Measurements from ENCODE around the gene KANSL1.

The KANSL1 gene

DNA sequence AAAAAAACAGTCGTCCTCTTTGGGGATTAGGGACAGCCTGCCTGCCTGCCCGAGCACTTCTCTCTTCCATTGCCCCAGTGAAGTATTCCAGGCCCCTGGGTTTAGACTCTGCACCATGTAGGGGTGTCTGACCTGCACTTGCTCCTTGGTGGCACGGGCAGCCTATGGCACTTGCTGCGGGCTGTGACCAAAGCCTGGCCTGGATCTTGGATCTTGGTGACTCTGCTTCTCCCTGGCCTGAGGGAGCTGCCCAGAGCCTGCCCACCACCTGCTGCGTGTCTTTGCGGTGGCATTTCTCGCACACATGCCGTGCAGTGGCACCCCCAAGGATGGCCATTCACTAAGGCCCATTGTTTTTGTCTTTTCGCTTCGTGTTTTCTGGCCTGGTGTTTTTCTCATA is 200.3 kb downstream of the KANSL1 start:
- no peak for DNase-seq (ENCODE audit: low read depth)
- TF ChIP-seq POLR2A (IDR thresholded peaks at IDR 0.05; ENCODE audit: extremely low read depth, insufficient read length) (no peak), MYC (IDR thresholded peaks at IDR 0.05; ENCODE audit: low read depth, low read length) (no peak)
- TF ChIP-seq, protein P1, sequence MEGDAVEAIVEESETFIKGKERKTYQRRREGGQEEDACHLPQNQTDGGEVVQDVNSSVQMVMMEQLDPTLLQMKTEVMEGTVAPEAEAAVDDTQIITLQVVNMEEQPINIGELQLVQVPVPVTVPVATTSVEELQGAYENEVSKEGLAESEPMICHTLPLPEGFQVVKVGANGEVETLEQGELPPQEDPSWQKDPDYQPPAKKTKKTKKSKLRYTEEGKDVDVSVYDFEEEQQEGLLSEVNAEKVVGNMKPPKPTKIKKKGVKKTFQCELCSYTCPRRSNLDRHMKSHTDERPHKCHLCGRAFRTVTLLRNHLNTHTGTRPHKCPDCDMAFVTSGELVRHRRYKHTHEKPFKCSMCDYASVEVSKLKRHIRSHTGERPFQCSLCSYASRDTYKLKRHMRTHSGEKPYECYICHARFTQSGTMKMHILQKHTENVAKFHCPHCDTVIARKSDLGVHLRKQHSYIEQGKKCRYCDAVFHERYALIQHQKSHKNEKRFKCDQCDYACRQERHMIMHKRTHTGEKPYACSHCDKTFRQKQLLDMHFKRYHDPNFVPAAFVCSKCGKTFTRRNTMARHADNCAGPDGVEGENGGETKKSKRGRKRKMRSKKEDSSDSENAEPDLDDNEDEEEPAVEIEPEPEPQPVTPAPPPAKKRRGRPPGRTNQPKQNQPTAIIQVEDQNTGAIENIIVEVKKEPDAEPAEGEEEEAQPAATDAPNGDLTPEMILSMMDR (IDR thresholded peaks at IDR 0.05; ENCODE audit: low read depth, low read length): no peak
- TF ChIP-seq, protein P2, sequence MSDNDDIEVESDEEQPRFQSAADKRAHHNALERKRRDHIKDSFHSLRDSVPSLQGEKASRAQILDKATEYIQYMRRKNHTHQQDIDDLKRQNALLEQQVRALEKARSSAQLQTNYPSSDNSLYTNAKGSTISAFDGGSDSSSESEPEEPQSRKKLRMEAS (IDR thresholded peaks at IDR 0.05; ENCODE audit: low read depth, low read length): no peak
- no peak overlapping the region for H3K4me3 ChIP-seq (ENCODE audit: low read depth, low read length)

DNA sequence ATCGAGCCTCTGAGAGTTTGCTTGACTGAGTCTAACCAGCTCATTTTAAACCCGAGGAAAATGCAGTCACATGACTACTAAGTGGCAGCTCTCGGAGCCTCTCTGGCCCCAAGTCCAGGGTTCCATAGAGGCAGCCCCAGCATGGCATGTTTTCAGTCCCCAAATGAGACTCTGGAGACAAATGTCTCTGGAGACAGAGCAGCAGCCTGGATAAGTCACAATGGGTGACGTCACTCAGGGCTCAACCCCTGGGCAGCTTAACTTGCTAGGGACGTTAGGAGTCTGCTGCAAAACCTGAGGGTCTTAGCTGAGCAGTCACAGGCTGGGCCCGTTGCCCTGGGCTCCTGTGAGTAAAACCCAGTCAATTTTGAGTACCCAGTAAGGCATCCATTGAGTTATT is 201.1 kb downstream of the KANSL1 start:
- no peak for DNase-seq (ENCODE audit: low read depth)
- no peak overlapping the region for H3K4me3 ChIP-seq (ENCODE audit: low read depth, low read length)
- TF ChIP-seq POLR2A (IDR thresholded peaks at IDR 0.05; ENCODE audit: extremely low read depth, insufficient read length) (no peak), MYC (IDR thresholded peaks at IDR 0.05; ENCODE audit: low read depth, low read length) (no peak)
- TF ChIP-seq, protein P1 (IDR thresholded peaks at IDR 0.05; ENCODE audit: low read depth, low read length): no peak
- TF ChIP-seq, protein P2 (IDR thresholded peaks at IDR 0.05; ENCODE audit: low read depth, low read length): no peak

DNA sequence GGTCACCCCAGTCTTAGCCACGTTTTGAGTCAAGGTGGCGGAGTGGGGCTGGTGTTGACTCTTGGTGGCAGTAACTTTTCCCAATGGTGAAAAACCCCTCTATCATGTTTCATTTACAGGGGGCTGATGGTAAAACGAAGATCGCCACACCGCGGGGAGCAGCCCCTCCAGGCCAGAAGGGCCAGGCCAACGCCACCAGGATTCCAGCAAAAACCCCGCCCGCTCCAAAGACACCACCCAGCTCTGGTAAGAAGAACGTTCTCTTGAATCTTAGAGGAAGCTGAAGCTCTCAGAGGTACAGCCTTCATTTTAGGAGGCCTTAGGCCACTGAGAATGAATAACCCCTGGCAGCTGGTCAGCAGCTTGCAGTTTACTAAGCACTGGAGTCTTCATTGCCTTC is 201.9 kb downstream of the KANSL1 start:
- no peak for DNase-seq (ENCODE audit: low read depth)
- no peak for TF ChIP-seq MYC (IDR thresholded peaks at IDR 0.05; ENCODE audit: low read depth, low read length)
- TF ChIP-seq POLR2A (IDR thresholded peaks at IDR 0.05; ENCODE audit: extremely low read depth, insufficient read length): no peak
- TF ChIP-seq, protein P2 (IDR thresholded peaks at IDR 0.05; ENCODE audit: low read depth, low read length): no peak
- TF ChIP-seq, protein P1 (IDR thresholded peaks at IDR 0.05; ENCODE audit: low read depth, low read length): no peak
- H3K4me3 ChIP-seq (ENCODE audit: low read depth, low read length): no peak overlapping the region

DNA sequence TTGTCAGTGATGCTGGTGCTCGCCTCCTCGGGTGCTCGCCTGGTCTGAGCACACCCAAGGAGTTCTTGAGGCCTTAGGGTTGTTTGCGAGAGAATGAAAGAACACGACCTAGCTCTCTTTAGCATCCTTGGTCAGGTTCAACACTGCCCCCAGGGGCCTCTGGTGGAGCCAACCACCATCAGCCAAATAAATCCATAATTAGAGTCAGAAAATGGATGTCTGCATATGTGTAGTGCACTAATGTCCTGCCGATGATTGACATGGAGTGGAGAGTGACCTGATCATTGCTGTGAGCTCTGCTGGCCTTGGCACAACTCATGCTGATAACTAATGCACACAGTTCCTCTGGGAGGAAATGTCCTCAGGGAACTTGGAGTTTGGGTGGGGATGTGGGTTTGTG is 202.3 kb downstream of the KANSL1 start:
- DNase-seq (ENCODE audit: low read depth): no peak
- no peak for TF ChIP-seq MYC (IDR thresholded peaks at IDR 0.05; ENCODE audit: low read depth, low read length)
- TF ChIP-seq, protein P1 (IDR thresholded peaks at IDR 0.05; ENCODE audit: low read depth, low read length): peak; percentile 11
- no peak overlapping the region for H3K4me3 ChIP-seq (ENCODE audit: low read depth, low read length)

DNA sequence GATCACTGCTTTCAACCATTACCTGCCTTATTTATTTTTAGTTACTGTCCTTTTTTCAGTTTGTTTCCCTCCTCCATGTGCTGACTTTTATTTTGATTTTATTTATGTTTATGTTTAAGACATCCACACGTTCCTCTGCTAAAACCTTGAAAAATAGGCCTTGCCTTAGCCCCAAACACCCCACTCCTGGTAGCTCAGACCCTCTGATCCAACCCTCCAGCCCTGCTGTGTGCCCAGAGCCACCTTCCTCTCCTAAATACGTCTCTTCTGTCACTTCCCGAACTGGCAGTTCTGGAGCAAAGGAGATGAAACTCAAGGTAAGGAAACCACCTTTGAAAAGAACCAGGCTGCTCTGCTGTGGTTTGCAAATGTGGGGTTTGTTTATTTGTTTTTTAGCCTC is 203.5 kb downstream of the KANSL1 start:
- no peak overlapping the region for H3K4me3 ChIP-seq (ENCODE audit: low read depth, low read length)
- no peak for TF ChIP-seq POLR2A (IDR thresholded peaks at IDR 0.05; ENCODE audit: extremely low read depth, insufficient read length)
- TF ChIP-seq, protein P2 (IDR thresholded peaks at IDR 0.05; ENCODE audit: low read depth, low read length): no peak
- TF ChIP-seq, protein P1 (IDR thresholded peaks at IDR 0.05; ENCODE audit: low read depth, low read length): no peak
- TF ChIP-seq MYC (IDR thresholded peaks at IDR 0.05; ENCODE audit: low read depth, low read length): no peak
- no peak for DNase-seq (ENCODE audit: low read depth)

DNA sequence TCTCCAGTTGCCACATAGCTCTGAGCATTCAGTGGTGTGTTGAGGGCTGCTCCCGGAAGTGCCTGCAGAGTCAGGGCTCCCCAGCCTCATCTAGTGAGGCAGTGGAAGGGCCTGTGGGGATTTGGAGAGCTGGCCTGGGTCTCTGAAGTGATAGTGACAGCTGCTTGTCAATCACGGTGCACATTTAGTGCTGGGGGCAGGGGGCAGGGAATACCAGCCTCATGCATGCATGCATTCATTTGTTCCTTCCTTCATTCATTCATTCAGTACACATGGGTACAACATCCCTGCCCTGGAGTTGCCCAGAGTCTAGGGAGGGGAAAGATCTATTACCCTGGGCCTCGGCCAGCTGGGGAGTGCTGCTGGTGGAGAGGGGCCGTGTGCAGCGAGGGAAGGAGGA is 205.5 kb downstream of the KANSL1 start:
- H3K4me3 ChIP-seq (ENCODE audit: low read depth, low read length): no peak overlapping the region
- TF ChIP-seq, protein P1 (IDR thresholded peaks at IDR 0.05; ENCODE audit: low read depth, low read length): no peak
- TF ChIP-seq, protein P2 (IDR thresholded peaks at IDR 0.05; ENCODE audit: low read depth, low read length): no peak
- no peak for TF ChIP-seq MYC (IDR thresholded peaks at IDR 0.05; ENCODE audit: low read depth, low read length)
- TF ChIP-seq POLR2A (IDR thresholded peaks at IDR 0.05; ENCODE audit: extremely low read depth, insufficient read length): no peak
- DNase-seq (ENCODE audit: low read depth): no peak

All from NB4 (cell line).